HepG2 (cell line): ENCODE results near the gene TUT7. TPM values are rescaled to one million over a fixed set of nuclear protein-coding genes. Genes with fewer than 3 reads are reported as not detected.

Experiments used
- BRD4 ChIP-seq: sonication (generic); formaldehyde crosslinking; IDR thresholded peaks from 2 replicates; pipeline ENCODE4 v1.4.0; 2020; ENCODE audit warnings: missing genetic modification reagents
- CBX5 ChIP-seq: sonication (generic); formaldehyde crosslinking; IDR thresholded peaks from 2 replicates; pipeline ENCODE4 v1.4.0; 2020; ENCODE audit warnings: missing genetic modification reagents, borderline replicate concordance
- ELF1 ChIP-seq: sonication (generic); formaldehyde crosslinking; IDR thresholded peaks from 2 replicates; pipeline ENCODE4 v1.4.0; 2020; ENCODE audit warnings: missing genetic modification reagents
- FOXA1 ChIP-seq, 2 experiments: fragments of 450-650 bp in 1 of 2; sonication (generic) in 1 of 2; formaldehyde crosslinking in 1 of 2; IDR thresholded peaks; 2 replicates each; pipeline versions ENCODE4 v1.4.0 to v1.6.1; 2016 to 2020; ENCODE audit warnings: missing genetic modification reagents in 1 of 2
- FOXP4 ChIP-seq: sonication (generic); formaldehyde crosslinking; IDR thresholded peaks from 2 replicates; pipeline ENCODE4 v1.4.0; 2020; ENCODE audit warnings: missing genetic modification reagents
- GATAD2A ChIP-seq: IDR thresholded peaks from 2 replicates; pipeline ENCODE4 v1.6.1; 2016
- HIVEP1 ChIP-seq: sonication (generic); formaldehyde crosslinking; IDR thresholded peaks from 2 replicates; pipeline ENCODE4 v1.4.0; 2020; ENCODE audit warnings: mild to moderate bottlenecking, missing genetic modification reagents
- HNF4A ChIP-seq: sonication (generic); formaldehyde crosslinking; IDR thresholded peaks from 2 replicates; pipeline ENCODE4 v1.4.0; 2020; ENCODE audit warnings: missing genetic modification reagents
- KLF16 ChIP-seq, 2 experiments: sonication (generic) in 1 of 2; formaldehyde crosslinking in 1 of 2; IDR thresholded peaks; 2 replicates each; pipeline versions ENCODE4 v1.6.1 to v1.8.0; 2016 to 2023; ENCODE audit warnings: missing genetic modification reagents in 2 of 2, missing compliant biosample characterization in 1 of 2
- KMT2B ChIP-seq: IDR thresholded peaks from 2 replicates; pipeline ENCODE4 v1.6.1; 2016; ENCODE audit warnings: missing genetic modification reagents, missing compliant biosample characterization
- PAXIP1 ChIP-seq: sonication (generic); formaldehyde crosslinking; conservative IDR thresholded peaks from 2 replicates; pipeline ENCODE4 v1.4.0; 2020; ENCODE audit warnings: mild to moderate bottlenecking, missing genetic modification reagents, moderate library complexity
- PREB ChIP-seq: sonication (generic); formaldehyde crosslinking; IDR thresholded peaks from 2 replicates; pipeline ENCODE4 v1.4.0; 2020; ENCODE audit warnings: missing genetic modification reagents
- SALL1 ChIP-seq: sonication (generic); formaldehyde crosslinking; IDR thresholded peaks from 2 replicates; pipeline ENCODE4 v1.8.0; 2022; ENCODE audit warnings: mild to moderate bottlenecking, missing genetic modification reagents
- SOX5 ChIP-seq: IDR thresholded peaks from 2 replicates; pipeline ENCODE4 v1.6.1; 2016; ENCODE audit warnings: borderline replicate concordance
- SOX6 ChIP-seq, 2 experiments: fragments of 450-650 bp in 1 of 2; sonication (generic) in 1 of 2; formaldehyde crosslinking in 1 of 2; IDR thresholded peaks; 2 replicates each; pipeline versions ENCODE4 v1.4.0 to v1.6.1; 2017 to 2020; ENCODE audit warnings: antibody characterized with exemption in 1 of 2, mild to moderate bottlenecking in 1 of 2, missing genetic modification reagents in 1 of 2
- TAF1 ChIP-seq: sonication (generic); formaldehyde crosslinking; IDR thresholded peaks from 2 replicates; pipeline ENCODE4 v1.4.0; 2020; ENCODE audit warnings: missing genetic modification reagents
- ZFYVE20 ChIP-seq: sonication (generic); formaldehyde crosslinking; IDR thresholded peaks from 2 replicates; pipeline ENCODE4 v1.8.0; 2023; ENCODE audit warnings: low read depth, mild to moderate bottlenecking, moderate library complexity, missing genetic modification reagents, borderline replicate concordance
- ZNF382 ChIP-seq: sonication (generic); formaldehyde crosslinking; IDR thresholded peaks from 2 replicates; pipeline ENCODE4 v1.5.0; 2020; ENCODE audit warnings: missing genetic modification reagents, mild to moderate bottlenecking, borderline replicate concordance
- ZNF639 ChIP-seq: conservative IDR thresholded peaks from 2 replicates; pipeline ENCODE4 v1.6.1; 2018; ENCODE audit warnings: missing genetic modification reagents
- polyA plus RNA-seq, 8 experiments: library from polyadenylated mRNA; depleted of rRNA in 3 of 8; stranded (reverse) in 7 of 8; unstranded in 1 of 8; fragments of >200 nt; fragmentation: Illumina TruSeq in 4 of 8; extraction: Trizol in 4 of 8; gene quantifications; 2 replicates each; pipeline versions ENCODE4 v1.2.1 to v1.2.3, GENCODE V29; 2011 to 2016; ENCODE audit warnings: low read depth in 4 of 8, missing spikeins in 1 of 8, mixed read lengths in 1 of 8; ENCODE audit not compliant: insufficient read depth in 1 of 8
- total RNA-seq, 5 experiments: library from RNA; depleted of rRNA; stranded (reverse); fragments of >200 nt; fragmentation: Illumina TruSeq; extraction: Trizol; gene quantifications; 2 replicates each; pipeline ENCODE4 v1.2.3, GENCODE V29; 2016; ENCODE audit warnings: low read depth in 1 of 5
- TF ChIP-seq, protein P1 (sequence below): sonication (generic); formaldehyde crosslinking; conservative IDR thresholded peaks from 2 replicates; pipeline ENCODE4 v1.4.0; 2020; ENCODE audit warnings: missing genetic modification reagents

The TUT7 gene
- total and polyA plus RNA-seq, 2 of the 13 experiments (the other 11 are each of a cell fraction or from before 2014, with no cell fraction given) = 12.0 to 19.4 TPM

GRCh38 chr9:86396412-86396811 lies 42.2 kb upstream of the TUT7 start (continued):
- TF ChIP-seq, protein P1, sequence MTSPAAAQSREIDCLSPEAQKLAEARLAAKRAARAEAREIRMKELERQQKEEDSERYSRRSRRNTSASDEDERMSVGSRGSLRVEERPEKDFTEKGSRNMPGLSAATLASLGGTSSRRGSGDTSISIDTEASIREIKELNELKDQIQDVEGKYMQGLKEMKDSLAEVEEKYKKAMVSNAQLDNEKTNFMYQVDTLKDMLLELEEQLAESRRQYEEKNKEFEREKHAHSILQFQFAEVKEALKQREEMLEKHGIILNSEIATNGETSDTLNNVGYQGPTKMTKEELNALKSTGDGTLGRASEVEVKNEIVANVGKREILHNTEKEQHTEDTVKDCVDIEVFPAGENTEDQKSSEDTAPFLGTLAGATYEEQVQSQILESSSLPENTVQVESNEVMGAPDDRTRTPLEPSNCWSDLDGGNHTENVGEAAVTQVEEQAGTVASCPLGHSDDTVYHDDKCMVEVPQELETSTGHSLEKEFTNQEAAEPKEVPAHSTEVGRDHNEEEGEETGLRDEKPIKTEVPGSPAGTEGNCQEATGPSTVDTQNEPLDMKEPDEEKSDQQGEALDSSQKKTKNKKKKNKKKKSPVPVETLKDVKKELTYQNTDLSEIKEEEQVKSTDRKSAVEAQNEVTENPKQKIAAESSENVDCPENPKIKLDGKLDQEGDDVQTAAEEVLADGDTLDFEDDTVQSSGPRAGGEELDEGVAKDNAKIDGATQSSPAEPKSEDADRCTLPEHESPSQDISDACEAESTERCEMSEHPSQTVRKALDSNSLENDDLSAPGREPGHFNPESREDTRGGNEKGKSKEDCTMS (CRISPR knock-in tag) = no peak
- TF ChIP-seq SALL1 = peak; percentile 39; the same call in 1 of the 2 replicates
- no peak for TF ChIP-seq KLF16 (CRISPR knock-in tag; IDR thresholded peaks at IDR 0.05)
- TF ChIP-seq ZNF639 (CRISPR knock-in tag) = no peak
- TF ChIP-seq CBX5 (CRISPR knock-in tag) = no peak
- TF ChIP-seq TAF1 (CRISPR knock-in tag) = no peak
- TF ChIP-seq KMT2B (CRISPR knock-in tag) = no peak
- TF ChIP-seq ZFYVE20 (CRISPR knock-in tag) = no peak
- no peak for TF ChIP-seq ELF1 (CRISPR knock-in tag)
- no peak for TF ChIP-seq SOX6 (IDR thresholded peaks at IDR 0.05)
- TF ChIP-seq SOX6 (CRISPR knock-in tag; IDR thresholded peaks at IDR 0.05) = peak; percentile 53
- TF ChIP-seq GATAD2A = peak; percentile 68
- 0 out of 2 replicates have a peak, but pooled peaks have one; percentile 17 for TF ChIP-seq FOXP4
- peak; percentile 71 for TF ChIP-seq HNF4A (CRISPR knock-in tag)
- no peak for TF ChIP-seq BRD4 (CRISPR knock-in tag)
- TF ChIP-seq SOX5 = 0 out of 2 replicates have a peak, but pooled peaks have one; percentile 9
- peak; percentile 52; the same call in 1 of the 2 replicates for TF ChIP-seq PAXIP1 (CRISPR knock-in tag)
- no peak for TF ChIP-seq HIVEP1 (CRISPR knock-in tag)
- no peak for TF ChIP-seq PREB (CRISPR knock-in tag)
- TF ChIP-seq ZNF382 (CRISPR knock-in tag) = no peak
- no peak for TF ChIP-seq FOXA1 (IDR thresholded peaks at IDR 0.05)
- TF ChIP-seq FOXA1 (CRISPR knock-in tag; IDR thresholded peaks at IDR 0.05) = peak; percentile 52; the same call in 1 of the 2 replicates
